B cell (primary cell): ENCODE results near the gene MSGN1.

ENCODE experiments used
- CTCF ChIP-seq: fragments of 200-600 bp; IDR thresholded peaks from one replicate; pipeline ENCODE4 v1.8.0; 2022; ENCODE audit warnings: antibody characterized with exemption, mild to moderate bottlenecking
- EZH2 ChIP-seq: IDR thresholded peaks from 2 replicates; pipeline ENCODE4 v1.6.1; 2012; ENCODE audit warnings: borderline replicate concordance, low read depth, mild to moderate bottlenecking, moderate library complexity, low read length; ENCODE audit not compliant: insufficient read depth, poor library complexity, severe bottlenecking

GRCh38 chr2:17813742-17814473 lies 2.4 kb upstream of the MSGN1 start:
- TF ChIP-seq CTCF = no peak
- TF ChIP-seq EZH2 = no peak
